PC-3 (cell line): ENCODE results near the gene TP63.

Source experiments
- CTCF ChIP-seq: fragments of 300-600 bp; sonication (generic); conservative IDR thresholded peaks from 2 replicates; pipeline ENCODE4 v1.5.1; 2017; ENCODE audit warnings: antibody characterized with exemption, low read depth, mild to moderate bottlenecking, low read length
- EZH2 ChIP-seq: fragments of 300-600 bp; sonication (generic); IDR thresholded peaks from one replicate; pipeline ENCODE4 v1.6.1; 2017; ENCODE audit warnings: antibody characterized with exemption, mild to moderate bottlenecking, low read length; ENCODE audit not compliant: unreplicated experiment
- EZH2phosphoT487 ChIP-seq: fragments of 300-600 bp; sonication (generic); IDR thresholded peaks from 2 replicates; pipeline ENCODE4 v1.6.1; 2018; ENCODE audit warnings: mild to moderate bottlenecking, antibody characterized with exemption, low read length, borderline replicate concordance

GRCh38 chr3:189674249-189674913 lies 43.2 kb downstream of the TP63 start:
- no peak for TF ChIP-seq CTCF
- no peak for TF ChIP-seq EZH2
- TF ChIP-seq EZH2phosphoT487, result no peak
